ENCODE results near the gene SHROOM4. TPM values are rescaled to one million over a fixed set of nuclear protein-coding genes. Genes with fewer than 3 reads are reported as not detected.

The SHROOM4 gene
- total and polyA plus RNA-seq, 2 experiments from 2014 or later: 1.9 to 8.5 TPM

DNA sequence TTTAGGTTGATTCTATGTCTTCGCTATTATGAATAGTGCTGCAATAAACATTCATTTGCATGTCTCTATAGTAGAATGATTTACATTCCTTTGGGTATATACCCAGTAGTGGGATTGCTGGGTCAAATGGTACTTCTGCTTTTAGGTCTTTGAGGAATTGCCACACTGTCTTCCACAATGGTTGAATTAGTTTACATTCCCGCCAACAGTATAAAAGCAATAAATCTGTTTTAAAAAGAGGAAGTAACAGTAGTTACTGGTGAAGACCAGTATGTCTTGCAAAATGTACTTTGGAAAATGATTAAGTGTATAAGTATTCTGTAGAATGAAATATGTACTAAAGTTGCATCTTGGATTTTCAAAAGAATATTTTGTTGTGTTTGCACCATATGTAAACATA is 77.3 kb downstream of the SHROOM4 start:
- H3K27ac Mint-ChIP-seq: no peak overlapping the region
- Histone ChIP-seq H4K20me1 (replicated peaks; ENCODE audit: insufficient read depth) (no peaks in the 10 kb centered on the region), H3K4me1 (ENCODE audit: insufficient read depth) (no peaks in the 10 kb centered on the region), H3K36me3 (ENCODE audit: insufficient read depth) (no peaks in the 10 kb centered on the region), H2AFZ (no peak overlapping the region), H3K27me3 (ENCODE audit: insufficient read depth) (no peaks in the 10 kb centered on the region), H3K4me2 (no peak overlapping the region), H3K79me2 (replicated peaks; ENCODE audit: insufficient read depth) (no peaks in the 10 kb centered on the region), H3F3A (replicated peaks; ENCODE audit: low read depth) (no peaks in the 10 kb centered on the region), H3K9me2 (ENCODE audit: insufficient read depth) (no peaks in the 10 kb centered on the region), H3K27ac (ENCODE audit: low read depth) (no peak overlapping the region), H3K4me3 (no peak overlapping the region)
- TF ChIP-seq CREB1 (CRISPR knock-in tag; IDR thresholded peaks at IDR 0.05; ENCODE audit: low read depth): no peak
- no peak for TF ChIP-seq EZH2phosphoT487 (IDR thresholded peaks at IDR 0.05; ENCODE audit: unreplicated experiment)
- H3K4me1 Mint-ChIP-seq: no peaks in the 10 kb centered on the region
- H3K4me3 Mint-ChIP-seq: no peak overlapping the region
- no peak for DNase-seq (ENCODE audit: low spot score)
- no peaks in the 10 kb centered on the region for H3K9me3 Mint-ChIP-seq
- ATAC-seq: no peak
- H3K27me3 Mint-ChIP-seq (ENCODE audit: insufficient read depth, low read depth, poor library complexity): no peaks in the 10 kb centered on the region
- H3K36me3 Mint-ChIP-seq (ENCODE audit: low read depth): no peaks in the 10 kb centered on the region

DNA sequence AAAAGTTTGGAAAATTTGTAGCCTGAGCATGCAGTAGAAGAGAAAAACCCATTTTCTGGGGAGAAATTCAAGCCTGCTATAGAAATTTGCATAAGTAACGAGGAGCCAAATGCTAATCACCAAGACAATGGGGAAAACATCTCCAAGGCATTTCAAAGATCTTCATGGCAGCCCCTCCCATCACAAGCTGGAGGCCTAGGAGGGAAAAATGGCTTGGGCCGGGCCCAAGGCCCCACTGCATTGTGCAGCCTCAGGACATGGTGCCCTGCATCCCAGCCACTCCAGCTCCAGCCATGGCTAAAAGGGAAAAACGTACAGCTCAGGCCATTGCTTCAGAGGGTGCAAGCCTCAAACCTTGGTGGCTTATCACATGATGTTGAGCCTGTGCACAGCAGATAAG is 87.7 kb downstream of the SHROOM4 start:
- peaks cover 42% of the 10 kb centered on the region for H3K4me1 Mint-ChIP-seq
- no peaks in the 10 kb centered on the region for H3K27me3 Mint-ChIP-seq (ENCODE audit: insufficient read depth, low read depth, poor library complexity)
- Histone ChIP-seq H3K27me3 (ENCODE audit: insufficient read depth) (no peaks in the 10 kb centered on the region), H3K4me1 (ENCODE audit: insufficient read depth) (peaks cover 15% of the 10 kb centered on the region), H3F3A (replicated peaks; ENCODE audit: low read depth) (no peaks in the 10 kb centered on the region; the same call in 1 of the 2 replicates), H3K79me2 (replicated peaks; ENCODE audit: insufficient read depth) (no peaks in the 10 kb centered on the region), H3K9me2 (ENCODE audit: insufficient read depth) (no peaks in the 10 kb centered on the region), H2AFZ (no peak overlapping the region), H3K27ac (ENCODE audit: low read depth) (no peak overlapping the region), H3K36me3 (ENCODE audit: insufficient read depth) (no peaks in the 10 kb centered on the region), H3K4me2 (peak overlapping the region; percentile 64; the same call in 1 of the 2 replicates), H3K4me3 (no peak overlapping the region), H4K20me1 (replicated peaks; ENCODE audit: insufficient read depth) (no peaks in the 10 kb centered on the region)
- H3K36me3 Mint-ChIP-seq (ENCODE audit: low read depth): peaks cover 14% of the 10 kb centered on the region; the same call in 2 of the 3 replicates
- H3K9me3 Mint-ChIP-seq: peaks cover 16% of the 10 kb centered on the region; the same call in 2 of the 3 replicates
- DNase-seq (ENCODE audit: low spot score): peak; percentile 49
- no peak overlapping the region; the same call in 2 of the 3 replicates for H3K4me3 Mint-ChIP-seq
- H3K27ac Mint-ChIP-seq: no peak overlapping the region; the same call in 1 of the 2 replicates
- ATAC-seq: peak; percentile 45; the same call in 2 of the 3 replicates
- TF ChIP-seq, protein P1, sequence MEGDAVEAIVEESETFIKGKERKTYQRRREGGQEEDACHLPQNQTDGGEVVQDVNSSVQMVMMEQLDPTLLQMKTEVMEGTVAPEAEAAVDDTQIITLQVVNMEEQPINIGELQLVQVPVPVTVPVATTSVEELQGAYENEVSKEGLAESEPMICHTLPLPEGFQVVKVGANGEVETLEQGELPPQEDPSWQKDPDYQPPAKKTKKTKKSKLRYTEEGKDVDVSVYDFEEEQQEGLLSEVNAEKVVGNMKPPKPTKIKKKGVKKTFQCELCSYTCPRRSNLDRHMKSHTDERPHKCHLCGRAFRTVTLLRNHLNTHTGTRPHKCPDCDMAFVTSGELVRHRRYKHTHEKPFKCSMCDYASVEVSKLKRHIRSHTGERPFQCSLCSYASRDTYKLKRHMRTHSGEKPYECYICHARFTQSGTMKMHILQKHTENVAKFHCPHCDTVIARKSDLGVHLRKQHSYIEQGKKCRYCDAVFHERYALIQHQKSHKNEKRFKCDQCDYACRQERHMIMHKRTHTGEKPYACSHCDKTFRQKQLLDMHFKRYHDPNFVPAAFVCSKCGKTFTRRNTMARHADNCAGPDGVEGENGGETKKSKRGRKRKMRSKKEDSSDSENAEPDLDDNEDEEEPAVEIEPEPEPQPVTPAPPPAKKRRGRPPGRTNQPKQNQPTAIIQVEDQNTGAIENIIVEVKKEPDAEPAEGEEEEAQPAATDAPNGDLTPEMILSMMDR (conservative IDR thresholded peaks at IDR 0.05; ENCODE audit: low read depth in 2 of 2): no peak
- TF ChIP-seq POLR2AphosphoS5 (IDR thresholded peaks at IDR 0.05; ENCODE audit: low read depth) (no peak), JUNB (IDR thresholded peaks at IDR 0.05; ENCODE audit: unreplicated experiment) (no peak), ZNF114 (CRISPR knock-in tag; IDR thresholded peaks at IDR 0.05) (no peak), ZNF331 (CRISPR knock-in tag; IDR thresholded peaks at IDR 0.05; ENCODE audit: low read depth) (no peak), EZH2phosphoT487 (IDR thresholded peaks at IDR 0.05; ENCODE audit: unreplicated experiment) (no peak), CREB1 (CRISPR knock-in tag; IDR thresholded peaks at IDR 0.05; ENCODE audit: low read depth) (no peak), NANOG (IDR thresholded peaks at IDR 0.05; ENCODE audit: borderline replicate concordance) (no peak), STAT1 (IDR thresholded peaks at IDR 0.05; ENCODE audit: unreplicated experiment) (no peak), EZH2 (IDR thresholded peaks at IDR 0.05; ENCODE audit: low read depth, unreplicated experiment) (no peak)
- TF ChIP-seq, protein P2, sequence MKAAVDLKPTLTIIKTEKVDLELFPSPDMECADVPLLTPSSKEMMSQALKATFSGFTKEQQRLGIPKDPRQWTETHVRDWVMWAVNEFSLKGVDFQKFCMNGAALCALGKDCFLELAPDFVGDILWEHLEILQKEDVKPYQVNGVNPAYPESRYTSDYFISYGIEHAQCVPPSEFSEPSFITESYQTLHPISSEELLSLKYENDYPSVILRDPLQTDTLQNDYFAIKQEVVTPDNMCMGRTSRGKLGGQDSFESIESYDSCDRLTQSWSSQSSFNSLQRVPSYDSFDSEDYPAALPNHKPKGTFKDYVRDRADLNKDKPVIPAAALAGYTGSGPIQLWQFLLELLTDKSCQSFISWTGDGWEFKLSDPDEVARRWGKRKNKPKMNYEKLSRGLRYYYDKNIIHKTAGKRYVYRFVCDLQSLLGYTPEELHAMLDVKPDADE (IDR thresholded peaks at IDR 0.05): no peak
- TF ChIP-seq, protein P3, sequence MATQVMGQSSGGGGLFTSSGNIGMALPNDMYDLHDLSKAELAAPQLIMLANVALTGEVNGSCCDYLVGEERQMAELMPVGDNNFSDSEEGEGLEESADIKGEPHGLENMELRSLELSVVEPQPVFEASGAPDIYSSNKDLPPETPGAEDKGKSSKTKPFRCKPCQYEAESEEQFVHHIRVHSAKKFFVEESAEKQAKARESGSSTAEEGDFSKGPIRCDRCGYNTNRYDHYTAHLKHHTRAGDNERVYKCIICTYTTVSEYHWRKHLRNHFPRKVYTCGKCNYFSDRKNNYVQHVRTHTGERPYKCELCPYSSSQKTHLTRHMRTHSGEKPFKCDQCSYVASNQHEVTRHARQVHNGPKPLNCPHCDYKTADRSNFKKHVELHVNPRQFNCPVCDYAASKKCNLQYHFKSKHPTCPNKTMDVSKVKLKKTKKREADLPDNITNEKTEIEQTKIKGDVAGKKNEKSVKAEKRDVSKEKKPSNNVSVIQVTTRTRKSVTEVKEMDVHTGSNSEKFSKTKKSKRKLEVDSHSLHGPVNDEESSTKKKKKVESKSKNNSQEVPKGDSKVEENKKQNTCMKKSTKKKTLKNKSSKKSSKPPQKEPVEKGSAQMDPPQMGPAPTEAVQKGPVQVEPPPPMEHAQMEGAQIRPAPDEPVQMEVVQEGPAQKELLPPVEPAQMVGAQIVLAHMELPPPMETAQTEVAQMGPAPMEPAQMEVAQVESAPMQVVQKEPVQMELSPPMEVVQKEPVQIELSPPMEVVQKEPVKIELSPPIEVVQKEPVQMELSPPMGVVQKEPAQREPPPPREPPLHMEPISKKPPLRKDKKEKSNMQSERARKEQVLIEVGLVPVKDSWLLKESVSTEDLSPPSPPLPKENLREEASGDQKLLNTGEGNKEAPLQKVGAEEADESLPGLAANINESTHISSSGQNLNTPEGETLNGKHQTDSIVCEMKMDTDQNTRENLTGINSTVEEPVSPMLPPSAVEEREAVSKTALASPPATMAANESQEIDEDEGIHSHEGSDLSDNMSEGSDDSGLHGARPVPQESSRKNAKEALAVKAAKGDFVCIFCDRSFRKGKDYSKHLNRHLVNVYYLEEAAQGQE (IDR thresholded peaks at IDR 0.05; ENCODE audit: unreplicated experiment): no peak
